Aorta (tissue), 5 donors: Measurements from ENCODE around the gene FRMD4A. TPM values are rescaled to one million over a fixed set of nuclear protein-coding genes. Genes with fewer than 3 reads are reported as not detected.

ENCODE experiments used
- ATAC-seq: fragments of 200-7000 bp; cut with Tn5 transposase; one replicate; pipeline ENCODE4 v1.9.1; 2022; ENCODE audit warnings: moderate library complexity; ENCODE audit not compliant: low FRiP score
- DNase-seq, 2 donors: peaks; one replicate each; pipeline ENCODE4 v3.0.0-alpha.2; 2020
- H3K27ac ChIP-seq, 2 donors: one replicate each; pipeline ENCODE4 v1.5.1; 2013; ENCODE audit warnings: low read length in 2 of 2, mild to moderate bottlenecking in 2 of 2, moderate library complexity in 2 of 2, control low read depth in 1 of 2, inconsistent platforms in 1 of 2, low read depth in 1 of 2
- H3K27me3 ChIP-seq, 2 donors: one replicate each; pipeline ENCODE4 v1.6.1; 2013; ENCODE audit warnings: control low read depth in 1 of 2, low read length in 1 of 2, mild to moderate bottlenecking in 1 of 2, moderate library complexity in 1 of 2; ENCODE audit not compliant: insufficient read depth in 2 of 2, control insufficient read depth in 1 of 2
- H3K36me3 ChIP-seq, 2 donors: one replicate each; pipeline ENCODE4 v1.6.1; 2013; ENCODE audit warnings: control low read depth in 1 of 2, low read length in 1 of 2, mild to moderate bottlenecking in 1 of 2; ENCODE audit not compliant: insufficient read depth in 2 of 2, control insufficient read depth in 1 of 2
- H3K4me1 ChIP-seq, 2 donors: one replicate each; pipeline ENCODE4 v1.6.1; 2013; ENCODE audit warnings: low read length in 2 of 2, control low read depth in 1 of 2, mild to moderate bottlenecking in 1 of 2, moderate library complexity in 1 of 2; ENCODE audit not compliant: insufficient read depth in 2 of 2, control insufficient read depth in 1 of 2
- H3K4me3 ChIP-seq, 2 donors: one replicate each; pipeline ENCODE4 v1.5.1; 2013; ENCODE audit warnings: low read length in 2 of 2, control low read depth in 1 of 2, mild to moderate bottlenecking in 1 of 2
- H3K9me3 ChIP-seq: one replicate; pipeline ENCODE4 v1.6.1; 2013; ENCODE audit warnings: mild to moderate bottlenecking, low read length; ENCODE audit not compliant: control insufficient read depth
- WGBS, 2 donors: extraction: QIAGEN DNeasy Blood & Tissue Kit; methylation state at CpG; one replicate each; pipeline ENCODE4 v1.1.7; 2013; 5-methylcytosine and 5-hydroxymethylcytosine counted together
- intact Hi-C, 2 donors: fragments of 100-400 bp; cut with DNase I; formaldehyde crosslinking; loops; one replicate each; pipeline versions ENCODE4 v1.14.2 to v1.15.0; 2022
- polyA plus RNA-seq, 2 donors: library from polyadenylated mRNA; stranded (reverse); fragments of 200-250 nt; gene quantifications; one replicate each; pipeline ENCODE4 v1.2.3, GENCODE V29; 2013
- total RNA-seq, 2 donors: library from RNA; stranded (reverse); fragmentation: NEBNext Ultra II Directional; extraction: Animal tissue kit (Norgen Biotek cat#: 25700); gene quantifications; one replicate each; pipeline ENCODE4 v1.2.1, GENCODE V29; 2021
- donor health status: healthy with polysubstance abuse.
- donor health status: Bipolar disorder and iron deficiency.
- donor health status: DM: no; HTN: no; CAD: no.
- donor health status: DM: no; HTN: no; CAD: no.
- donor health status: DM: yes; HTN: yes; CAD: no.

The FRMD4A gene
- total and polyA plus RNA-seq, 4 donors: 11.4 to 65.6 (median 39.7) TPM

- 2 to 7% methylated on average over 18 of the region's 18 CpGs for WGBS, 2 donors
- ATAC-seq: no peak
Measured at GRCh38 chr10:13970236-13970956, 360.3 kb downstream of the FRMD4A start.

GRCh38 chr10:13969792-13970140 is 361.0 kb downstream of the FRMD4A start:
- peak overlapping the region in 1 of 2 donors; percentile 15 for H3K4me3 ChIP-seq
- no peaks in the 10 kb centered on the region for H3K27me3 ChIP-seq
- H3K36me3 ChIP-seq: no peaks in the 10 kb centered on the region
- H3K9me3 ChIP-seq: no peaks in the 10 kb centered on the region
- intact Hi-C loops: no loop called here
- ATAC-seq: no peak
- DNase-seq: no peak
- 28 to 34% methylated on average over 3 of the region's 3 CpGs for WGBS, 2 donors
- no peak overlapping the region for H3K27ac ChIP-seq
- H3K4me1 ChIP-seq: no peaks in the 10 kb centered on the region

More at GRCh38 chr10:13970236-13970956, 360.3 kb downstream of the FRMD4A start:
- H3K4me1 ChIP-seq: no peaks in the 10 kb centered on the region
- no peak for DNase-seq
- H3K4me3 ChIP-seq: peak overlapping the region; percentile 4 to 15
- intact Hi-C loops: no loop called here
- no peaks in the 10 kb centered on the region for H3K36me3 ChIP-seq
- no peaks in the 10 kb centered on the region for H3K9me3 ChIP-seq
- H3K27me3 ChIP-seq: no peaks in the 10 kb centered on the region
- H3K27ac ChIP-seq: no peak overlapping the region

DNA sequence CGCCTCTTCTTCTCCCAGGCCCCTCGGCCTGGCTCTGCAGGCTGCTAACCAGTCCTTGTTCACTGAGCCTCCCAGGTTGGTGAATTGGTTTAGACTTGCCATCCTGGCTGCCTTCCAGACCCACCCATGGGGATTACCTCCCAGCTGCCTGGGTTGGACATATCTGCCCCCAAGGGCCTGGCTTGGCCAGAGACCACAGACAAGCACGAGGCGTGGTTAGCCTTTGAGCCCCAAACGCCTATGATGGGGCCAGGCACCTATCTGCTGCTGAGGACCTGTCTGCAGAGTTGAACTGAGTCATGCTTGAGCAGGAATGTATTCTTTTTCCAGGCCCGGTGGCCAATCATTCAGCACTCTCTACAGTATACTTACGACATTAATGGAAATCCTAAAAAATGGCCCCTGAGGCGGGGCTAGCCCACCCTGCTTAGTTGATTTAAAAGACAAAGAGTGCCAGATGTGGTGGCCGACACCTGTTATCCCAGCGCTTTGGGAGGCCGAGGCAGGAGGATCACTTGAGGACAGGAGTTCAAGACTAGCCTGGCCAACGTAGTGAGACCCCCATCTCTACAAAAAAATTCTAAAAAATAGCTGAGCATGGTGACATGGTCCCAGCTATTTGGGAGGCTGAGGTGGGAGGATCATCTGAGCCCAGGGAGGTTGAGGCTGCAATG is 361.5 kb downstream of the FRMD4A start:
- Histone ChIP-seq H3K9me3 (no peaks in the 10 kb centered on the region), H3K4me1 (no peaks in the 10 kb centered on the region), H3K27ac (no peak overlapping the region), H3K4me3 (no peak overlapping the region), H3K27me3 (no peaks in the 10 kb centered on the region), H3K36me3 (no peaks in the 10 kb centered on the region)
- DNase-seq (no peak), ATAC-seq (peak; percentile 6)
- intact Hi-C loops: no loop called here
- WGBS, 2 donors: 71 to 76% methylated on average over 12 of the region's 12 CpGs

DNA sequence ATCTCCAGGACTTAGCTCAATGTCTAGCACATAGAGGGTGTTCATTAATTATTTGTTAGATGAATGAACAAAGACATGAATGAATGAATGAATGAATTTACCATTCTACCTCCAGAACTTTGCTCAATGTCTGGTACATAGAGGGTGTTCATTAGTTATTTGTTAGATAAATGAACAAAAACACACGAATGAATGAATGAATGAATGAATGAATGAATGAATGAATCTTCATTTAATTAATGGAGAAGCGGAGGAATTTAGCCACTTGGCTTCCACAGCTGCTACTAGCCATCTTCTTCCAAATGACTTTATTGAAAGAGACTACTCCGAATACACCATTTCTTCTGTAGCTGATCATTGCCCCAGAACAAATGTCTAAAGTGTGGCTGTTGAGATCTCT is 368.9 kb downstream of the FRMD4A start:
- no peaks in the 10 kb centered on the region for H3K36me3 ChIP-seq
- no peaks in the 10 kb centered on the region for H3K4me1 ChIP-seq
- H3K9me3 ChIP-seq: no peaks in the 10 kb centered on the region
- DNase-seq: no peak
- no peaks in the 10 kb centered on the region for H3K27me3 ChIP-seq
- H3K4me3 ChIP-seq: no peak overlapping the region
- intact Hi-C loops: no loop called here
- no peak for ATAC-seq
- no peak overlapping the region for H3K27ac ChIP-seq
- 87 to 94% methylated on average over 3 of the region's 3 CpGs for WGBS, 2 donors

- Histone ChIP-seq H3K27ac (no peak overlapping the region), H3K9me3 (no peaks in the 10 kb centered on the region), H3K36me3 (no peaks in the 10 kb centered on the region), H3K4me3 (no peak overlapping the region), H3K4me1 (no peaks in the 10 kb centered on the region), H3K27me3 (no peaks in the 10 kb centered on the region)
- WGBS, 2 donors: 42 to 43% methylated on average over 5 of the region's 5 CpGs
- intact Hi-C loops: no loop called here
- ATAC-seq: no peak
- no peak for DNase-seq
Measured at GRCh38 chr10:13961097-13961496, 369.6 kb downstream of the FRMD4A start.

GRCh38 chr10:13960603-13961002 is 370.1 kb downstream of the FRMD4A start:
- Histone ChIP-seq H3K36me3 (no peaks in the 10 kb centered on the region), H3K27me3 (no peaks in the 10 kb centered on the region), H3K4me1 (no peaks in the 10 kb centered on the region), H3K27ac (no peak overlapping the region), H3K4me3 (no peak overlapping the region), H3K9me3 (no peaks in the 10 kb centered on the region)
- intact Hi-C loops: no loop called here
- DNase-seq (no peak), ATAC-seq (no peak)
- 81 to 92% methylated on average over 3 of the region's 3 CpGs for WGBS, 2 donors

GRCh38 chr10:13959443-13960359 is 371.0 kb downstream of the FRMD4A start:
- H3K9me3 ChIP-seq: no peaks in the 10 kb centered on the region
- ATAC-seq: peak; percentile 30
- peak overlapping the region in 1 of 2 donors; percentile 50 for H3K4me3 ChIP-seq
- H3K27ac ChIP-seq: peak overlapping the region in 1 of 2 donors; percentile 73
- H3K27me3 ChIP-seq: no peaks in the 10 kb centered on the region
- no peaks in the 10 kb centered on the region for H3K36me3 ChIP-seq
- intact Hi-C loops: loop anchor here in 1 of 2 donors (5.0 kb wide), 2 partner anchors 77 to 172 kb away; no protein-coding TSS in a partner anchor
- no peaks in the 10 kb centered on the region for H3K4me1 ChIP-seq
- DNase-seq: no peak
- 5 to 10% methylated on average over 18 of the region's 18 CpGs for WGBS, 2 donors

DNA sequence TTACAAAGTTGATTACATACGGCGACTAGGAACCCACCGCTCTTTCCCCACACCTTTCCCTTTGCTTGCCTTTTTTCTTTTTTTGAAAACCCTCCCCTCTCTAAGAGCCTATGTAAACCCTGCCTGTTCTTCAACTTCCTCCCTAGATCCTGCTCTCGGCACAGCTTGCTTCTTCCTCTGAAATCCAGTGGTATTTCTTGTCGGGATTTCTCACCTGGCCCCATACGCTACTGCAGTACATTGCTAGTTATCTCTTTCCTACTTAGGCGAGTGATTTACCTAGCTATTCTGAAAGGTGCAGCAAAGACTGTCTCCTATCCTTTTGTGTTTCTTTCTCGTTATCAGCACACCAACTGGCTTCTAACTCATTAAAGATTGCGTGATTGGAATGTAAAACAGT is 372.9 kb downstream of the FRMD4A start:
- DNase-seq: no peak
- Histone ChIP-seq H3K4me1 (no peaks in the 10 kb centered on the region), H3K27me3 (no peaks in the 10 kb centered on the region), H3K9me3 (no peaks in the 10 kb centered on the region), H3K27ac (no peak overlapping the region), H3K36me3 (no peaks in the 10 kb centered on the region), H3K4me3 (no peak overlapping the region)
- intact Hi-C loops: loop anchor here (2.0 to 5.0 kb wide), 3 partner anchors 76 to 171 kb away; no protein-coding TSS in a partner anchor
- ATAC-seq: no peak
- 84 to 89% methylated on average over 9 of the region's 9 CpGs for WGBS, 2 donors
